ENCODE data around the gene CASP3.
"Not testable (repeated sequence)": the region's sequence is repeated elsewhere in the genome, so short reads cannot be mapped to it uniquely, and the experiment has no call there.

Gene CASP3

DNA sequence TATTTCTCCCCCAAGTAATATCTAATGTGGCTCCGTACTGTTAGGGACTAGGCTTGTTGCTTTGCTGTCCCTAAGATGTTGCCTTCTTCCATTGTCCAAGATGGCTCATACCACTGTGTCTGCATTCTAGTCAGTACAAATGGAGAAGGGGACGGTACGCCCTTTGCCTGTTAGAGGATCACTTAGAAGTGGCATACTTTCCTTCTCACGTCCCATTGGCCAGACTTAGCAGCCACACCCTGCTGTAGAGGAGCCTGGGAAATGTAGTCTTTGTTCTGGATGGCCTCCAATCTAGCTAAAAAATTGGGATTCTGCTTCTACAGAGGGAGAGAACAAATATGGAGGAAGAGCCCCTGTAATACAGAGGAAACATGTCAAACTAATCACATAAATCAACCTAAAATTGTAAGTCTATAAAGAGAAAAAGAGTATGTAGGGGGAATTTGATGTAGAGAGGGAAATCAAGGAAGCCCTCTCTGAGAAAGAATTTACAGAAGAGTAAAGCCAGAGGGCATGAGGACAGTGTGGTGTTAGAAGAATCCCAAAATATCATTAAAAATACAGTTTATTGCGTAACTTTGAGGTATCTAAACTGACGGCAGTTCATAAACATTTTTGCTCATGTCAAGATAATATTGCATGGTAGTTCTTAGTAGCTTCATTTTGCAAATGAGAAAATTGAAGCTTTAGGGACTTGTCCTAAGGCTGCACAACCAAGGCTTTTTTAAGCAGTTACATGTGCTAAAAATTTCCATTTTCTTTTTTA lies 15.4 kb upstream of the CASP3 start:
- no peak for DNase-seq (ENCODE audit: low read depth in 2 of 2)

DNA sequence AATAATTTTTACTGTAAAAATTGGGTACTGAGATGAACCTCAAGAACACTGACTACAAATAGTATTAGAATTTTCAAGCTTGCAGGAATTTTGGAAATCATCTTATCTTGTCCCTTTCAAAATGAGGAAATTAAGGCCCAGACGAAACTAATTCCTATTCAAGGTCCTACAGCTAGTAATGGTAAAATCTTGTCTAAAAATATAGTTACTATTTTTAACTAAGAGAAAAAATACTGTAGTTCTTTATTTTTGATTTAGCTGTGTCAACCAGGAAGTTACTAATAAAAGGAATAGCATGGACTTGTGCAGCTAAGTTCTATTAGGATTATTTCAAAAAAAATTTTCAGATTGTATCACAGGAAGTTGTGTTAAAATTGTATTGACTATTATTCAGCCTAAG lies 13.0 kb upstream of the CASP3 start:
- DNase-seq (ENCODE audit: low read depth in 2 of 2), result no peak

DNA sequence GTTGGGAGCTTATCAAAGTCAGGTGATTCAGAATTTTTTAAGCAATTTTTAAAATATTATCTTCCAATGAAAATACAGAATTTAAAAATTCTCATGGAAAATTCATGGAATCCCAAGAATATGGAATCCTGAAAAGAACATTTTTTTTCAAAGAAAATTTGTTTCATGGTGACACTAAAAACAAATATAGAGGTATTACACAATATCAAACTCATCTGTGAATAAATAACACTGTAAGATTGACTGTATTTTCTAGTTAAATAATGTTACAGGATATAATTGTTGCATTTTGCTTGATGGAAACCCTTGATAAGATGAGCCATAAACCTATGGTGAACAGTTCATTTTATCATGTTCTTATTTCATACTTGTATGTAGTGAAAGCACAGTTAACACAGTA lies 11.7 kb upstream of the CASP3 start:
- no peak for DNase-seq (ENCODE audit: low read depth in 2 of 2)

DNA sequence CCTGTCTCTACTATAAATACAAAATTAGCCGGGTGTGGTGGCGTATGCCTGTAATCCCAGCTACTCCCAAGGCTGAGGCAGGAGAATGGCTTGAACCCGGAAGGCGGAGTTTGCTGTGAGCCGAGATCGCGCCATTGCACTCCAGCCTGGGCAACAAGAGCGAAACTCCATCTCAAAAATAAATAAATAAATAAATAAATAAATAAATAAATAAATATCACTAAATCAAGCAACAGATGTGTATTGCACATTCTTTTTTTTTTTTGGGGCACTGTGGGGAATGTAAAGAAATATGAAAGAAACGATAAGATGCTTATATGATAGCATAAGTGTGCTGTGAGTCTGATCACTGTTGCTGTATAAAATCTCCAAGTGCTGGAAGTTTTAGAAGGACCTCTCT lies 8.6 kb upstream of the CASP3 start:
- DNase-seq (ENCODE audit: low read depth in 2 of 2), result not testable (repeated sequence)

DNA sequence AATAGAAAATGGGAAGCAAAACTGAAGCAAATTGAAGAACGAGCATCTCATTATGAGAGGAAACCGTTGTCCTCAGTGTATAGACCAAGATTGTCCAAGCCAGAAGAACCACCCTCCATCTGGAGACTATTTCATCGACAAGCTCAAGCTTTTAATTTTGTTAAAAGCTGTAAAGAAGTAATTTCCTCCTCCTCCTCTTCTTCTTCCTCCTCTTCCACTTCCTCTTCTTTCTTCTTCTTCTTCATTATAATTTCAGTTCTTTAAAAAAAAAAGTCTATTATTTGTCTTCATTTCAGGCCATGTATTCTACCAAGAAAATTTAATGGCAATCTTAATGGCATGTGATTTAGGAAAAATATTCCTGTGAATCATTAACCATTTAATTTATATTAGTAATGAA lies 7.9 kb upstream of the CASP3 start:
- no peak for DNase-seq (ENCODE audit: low read depth in 2 of 2)

DNA sequence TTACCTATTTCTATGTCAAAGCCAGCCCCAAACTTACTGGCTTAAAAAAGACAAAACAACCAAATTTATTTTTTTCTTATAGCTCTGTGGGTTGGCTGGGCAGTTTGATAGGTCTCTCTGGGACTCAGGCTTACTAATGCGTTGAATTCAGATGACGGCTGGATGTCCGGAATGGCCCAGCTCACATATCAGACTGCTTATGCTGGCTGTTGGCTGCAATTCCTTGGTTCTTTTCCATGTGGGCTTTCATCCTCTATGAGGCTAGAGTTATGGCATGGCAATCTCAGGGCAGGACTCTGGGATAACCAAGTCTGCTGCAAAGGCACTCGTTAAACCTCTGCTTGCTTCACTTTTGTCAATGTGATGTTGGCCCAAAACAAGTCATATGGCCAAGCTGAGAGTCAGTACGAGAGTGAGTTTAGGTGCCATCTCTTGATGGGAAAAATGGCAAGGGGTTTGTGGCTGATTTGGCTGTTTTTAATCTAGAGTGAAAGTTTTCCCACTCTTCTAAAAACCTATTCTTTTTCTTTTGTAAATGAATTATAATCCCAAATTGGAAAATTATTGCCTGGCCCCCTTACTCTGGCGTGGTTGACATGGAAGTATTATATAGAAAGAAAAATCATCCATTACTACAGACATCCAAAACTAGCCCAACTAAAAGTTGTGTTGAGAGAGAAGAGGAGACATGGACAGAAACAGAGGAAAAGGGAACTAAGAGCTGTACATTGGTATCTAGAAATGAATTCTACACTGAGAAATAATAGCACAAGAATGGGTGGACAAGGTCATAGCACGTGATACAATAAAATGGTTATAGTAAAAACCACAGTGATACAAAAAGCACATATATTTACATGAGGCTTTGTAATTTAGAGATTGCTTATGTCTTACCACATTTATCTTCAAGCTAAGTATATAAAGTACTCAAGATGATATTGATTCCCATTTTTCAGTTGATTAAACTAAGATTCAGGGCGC lies 6.9 kb upstream of the CASP3 start:
- DNase-seq (ENCODE audit: low read depth in 2 of 2), result no peak

DNA sequence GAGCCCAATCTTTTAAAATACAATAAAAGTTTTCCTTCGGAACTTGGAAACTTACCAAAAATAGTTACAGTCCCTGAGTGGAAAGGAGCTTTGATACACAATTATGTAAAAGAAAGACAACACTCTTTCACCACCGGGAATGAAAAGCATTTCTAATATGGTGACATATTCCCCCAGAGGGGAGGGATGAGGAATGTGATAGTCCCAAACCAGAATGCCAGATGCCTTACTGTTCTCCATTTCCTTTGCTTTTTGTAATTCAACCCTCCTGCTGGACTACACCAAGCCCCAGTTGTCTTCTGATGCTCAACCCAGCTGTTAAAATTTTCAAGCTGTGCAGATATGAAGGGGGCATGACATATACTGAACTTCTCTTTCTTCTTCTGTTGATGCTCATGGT lies 4.4 kb upstream of the CASP3 start:
- no peak for DNase-seq (ENCODE audit: low read depth in 2 of 2)

DNA sequence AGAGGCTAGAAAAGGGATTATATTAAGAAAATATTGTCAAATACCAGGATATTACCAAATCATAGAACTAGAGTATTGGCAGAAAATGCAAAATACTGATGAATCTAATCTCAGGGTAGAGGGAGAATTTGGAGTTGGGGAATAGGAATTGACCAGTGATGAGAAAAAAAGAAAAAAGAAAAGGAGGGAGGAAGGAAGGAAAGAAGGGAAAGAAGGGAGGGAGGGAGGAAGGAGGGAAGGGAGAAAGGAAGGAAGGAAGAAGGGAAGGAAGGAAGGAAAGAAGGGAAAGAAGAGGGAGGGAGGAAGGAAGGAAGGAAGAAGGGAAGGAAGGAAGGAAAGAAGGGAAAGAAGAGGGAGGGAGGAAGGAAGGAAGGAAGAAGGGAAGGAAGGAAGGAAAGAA lies 3.4 kb upstream of the CASP3 start:
- DNase-seq (ENCODE audit: low read depth in 2 of 2), result not testable (repeated sequence)

DNA sequence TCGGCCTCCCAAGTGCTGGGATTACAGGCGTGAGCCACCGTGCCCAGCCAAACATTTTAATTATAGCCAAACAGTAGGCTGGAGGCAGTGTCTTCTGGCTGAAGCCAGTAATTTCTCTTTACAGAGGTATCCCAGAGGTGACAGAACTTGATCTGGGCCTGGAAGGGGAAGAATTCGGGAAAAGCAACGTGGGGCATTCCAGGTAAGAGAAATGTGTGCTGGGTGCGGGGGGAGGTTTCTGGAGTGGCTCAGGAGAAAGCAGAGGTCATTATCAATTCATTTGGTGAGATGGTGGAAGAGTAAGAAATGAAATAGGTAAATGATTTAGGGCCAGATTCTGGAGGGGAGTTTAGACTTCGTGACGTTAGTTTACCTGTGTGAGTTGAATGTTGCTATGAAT lies 2.7 kb upstream of the CASP3 start:
- DNase-seq (ENCODE audit: low read depth in 2 of 2), result no peak

DNA sequence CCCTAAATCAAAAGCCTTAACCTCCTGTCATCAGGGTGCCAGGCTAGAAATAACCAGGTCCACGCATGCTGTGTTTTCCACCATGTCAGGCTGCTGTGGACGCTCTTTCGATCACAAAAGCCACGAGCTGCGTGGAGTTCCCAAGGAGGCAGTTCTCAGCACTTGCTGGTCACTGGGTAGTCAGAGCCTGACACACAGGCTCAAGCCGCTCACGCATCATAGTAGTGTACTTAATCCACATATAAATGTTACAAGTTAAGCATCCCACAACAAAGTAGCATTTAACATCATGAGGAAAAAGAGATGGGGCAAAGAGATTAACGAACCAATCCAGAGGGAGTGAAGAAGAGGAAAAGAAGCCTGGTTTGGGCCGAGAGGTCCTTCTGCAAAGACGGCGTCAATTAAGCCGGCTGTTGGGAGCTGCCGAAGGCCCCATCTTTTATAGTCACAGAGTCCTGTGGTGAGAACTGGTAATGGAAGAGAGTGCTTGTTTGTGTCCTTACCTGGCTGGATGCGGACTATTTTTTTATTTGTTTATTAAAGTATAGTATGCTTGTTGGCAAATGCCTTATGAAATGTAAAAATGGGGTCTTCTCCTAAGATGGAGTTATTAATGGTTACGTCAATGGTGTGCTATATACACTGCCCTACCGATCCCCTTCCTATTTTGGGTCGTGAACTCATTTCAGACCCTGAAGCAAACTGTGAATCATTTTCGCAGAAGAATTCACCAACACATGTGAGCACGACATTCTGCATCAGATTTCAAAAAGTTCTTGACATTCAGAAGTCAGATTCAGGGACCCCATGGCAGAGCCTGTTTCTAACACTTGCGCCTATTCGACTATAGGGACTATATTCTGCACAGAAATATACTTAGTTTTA lies 966 bp upstream of the CASP3 start:
- DNase-seq (ENCODE audit: low read depth in 2 of 2), result peak in 1 of 2 donors; percentile 9

DNA sequence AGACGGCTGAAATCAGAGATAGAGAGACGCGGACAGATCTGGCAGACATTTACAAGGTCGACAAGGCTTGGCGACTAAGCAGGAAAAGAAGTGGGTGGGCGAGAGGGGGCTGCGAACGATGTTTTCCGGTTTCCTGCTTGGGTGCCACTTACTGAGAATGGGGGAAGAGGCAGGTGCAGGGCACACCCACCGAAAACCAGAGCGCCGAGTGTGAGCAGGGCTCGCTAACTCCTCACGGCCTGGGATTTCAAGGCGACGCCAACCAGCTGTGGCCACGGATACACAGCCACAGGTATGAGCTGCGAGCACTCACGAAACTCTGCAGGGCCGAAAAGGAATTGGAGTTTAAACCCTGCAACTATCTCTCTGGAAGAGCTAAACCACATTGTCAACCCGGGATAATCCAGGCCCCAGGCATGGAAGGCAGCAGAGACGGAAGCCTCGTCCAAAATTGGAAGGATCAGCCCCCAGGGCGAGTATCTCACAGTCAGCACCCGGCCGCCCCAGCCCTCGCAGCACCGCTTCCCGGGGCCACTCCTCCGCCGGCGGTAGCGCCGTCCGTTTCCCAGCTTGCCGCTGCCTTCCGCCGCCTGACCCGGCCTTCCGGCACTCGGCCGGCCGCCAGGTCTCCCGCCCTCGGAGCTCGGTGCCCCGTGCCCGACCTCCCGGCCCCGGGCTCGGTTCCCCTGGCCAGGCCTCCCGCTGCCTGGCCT lies 778 bp downstream of the CASP3 start:
- peak; percentile 25 to 32 for DNase-seq (ENCODE audit: low read depth in 2 of 2)

DNA sequence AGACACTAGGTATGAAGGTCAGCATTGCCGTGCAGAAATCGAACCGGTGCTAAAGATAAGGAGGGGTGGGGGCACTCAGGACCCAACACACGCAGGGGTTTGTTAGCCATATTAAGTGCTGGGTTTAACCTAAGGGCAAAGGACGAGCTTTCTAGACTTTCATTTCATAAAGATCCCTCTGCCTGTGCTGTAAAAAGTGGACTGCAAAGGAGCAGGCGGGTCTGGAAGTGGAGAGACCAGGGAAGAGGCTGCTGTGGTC lies 1.3 kb downstream of the CASP3 start:
- DNase-seq (ENCODE audit: low read depth in 2 of 2), result no peak

DNA sequence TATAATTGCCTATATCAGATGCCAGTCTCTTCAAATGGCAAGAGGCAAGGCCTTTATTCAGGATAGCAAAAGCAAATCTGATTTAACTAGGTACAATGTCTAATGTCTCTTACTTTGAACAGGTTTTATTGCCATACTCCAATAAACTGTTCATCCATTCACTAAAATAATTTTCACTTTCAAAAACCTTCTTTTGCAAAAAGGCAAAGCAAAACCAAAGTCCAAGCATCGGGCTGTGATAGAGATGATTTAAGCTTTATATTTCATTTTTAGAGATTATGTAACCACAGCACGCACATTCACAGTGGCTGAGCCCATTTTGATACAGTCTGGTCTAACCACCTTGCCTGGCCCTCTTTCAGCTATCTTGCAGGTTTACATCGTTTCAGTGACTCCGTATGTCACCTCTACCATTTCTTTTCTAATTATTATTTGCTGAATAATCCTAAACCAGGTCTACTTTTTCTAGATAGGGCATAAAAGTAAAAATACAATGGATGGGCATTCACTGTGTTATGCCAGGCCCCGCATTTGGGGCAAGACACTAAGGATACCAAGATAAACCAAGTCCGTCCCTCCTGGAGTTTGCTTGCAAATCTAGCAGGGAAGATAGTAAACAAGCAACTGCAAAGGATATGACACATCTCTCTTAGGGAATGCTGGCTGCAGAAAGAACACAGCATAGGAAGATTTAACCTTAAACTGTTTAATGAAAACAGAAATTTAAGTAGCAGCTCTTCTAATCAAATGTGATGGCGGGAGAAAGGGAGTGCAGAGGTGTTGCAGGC lies 1.8 kb downstream of the CASP3 start:
- DNase-seq (ENCODE audit: low read depth in 2 of 2), result no peak

DNA sequence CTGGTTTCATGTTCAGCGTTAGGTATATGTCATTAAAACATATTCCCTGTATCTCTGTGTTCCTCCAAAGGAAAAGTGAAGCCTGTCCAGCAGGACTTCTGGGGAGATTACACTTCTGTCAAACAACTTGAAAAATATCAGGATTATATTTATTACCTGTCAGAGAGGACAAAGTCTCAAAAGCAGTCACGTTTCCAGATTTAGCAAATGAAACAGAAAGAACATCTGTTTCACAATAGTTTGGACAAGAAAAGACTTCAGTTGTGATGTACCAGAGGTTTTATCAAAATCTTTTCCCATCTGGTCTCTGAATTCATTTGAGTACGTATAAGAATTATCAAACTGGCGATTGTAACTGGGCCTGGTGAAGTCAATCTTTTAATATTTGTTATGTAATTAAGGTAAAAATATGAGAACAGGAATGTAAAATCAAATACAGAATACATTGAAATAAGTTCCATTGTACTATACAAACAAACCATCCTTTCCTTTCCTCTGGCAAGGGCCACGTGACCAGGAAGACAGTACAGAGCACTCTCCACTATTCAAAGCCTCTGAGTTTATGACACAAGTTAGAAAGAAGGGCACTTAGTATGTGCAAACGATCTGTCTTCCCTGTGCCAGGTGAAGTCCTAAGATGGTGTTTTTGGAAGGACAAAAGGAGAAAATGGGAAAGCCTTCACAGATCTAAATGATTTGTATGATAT lies 3.2 kb downstream of the CASP3 start:
- DNase-seq (ENCODE audit: low read depth in 2 of 2), result no peak

DNA sequence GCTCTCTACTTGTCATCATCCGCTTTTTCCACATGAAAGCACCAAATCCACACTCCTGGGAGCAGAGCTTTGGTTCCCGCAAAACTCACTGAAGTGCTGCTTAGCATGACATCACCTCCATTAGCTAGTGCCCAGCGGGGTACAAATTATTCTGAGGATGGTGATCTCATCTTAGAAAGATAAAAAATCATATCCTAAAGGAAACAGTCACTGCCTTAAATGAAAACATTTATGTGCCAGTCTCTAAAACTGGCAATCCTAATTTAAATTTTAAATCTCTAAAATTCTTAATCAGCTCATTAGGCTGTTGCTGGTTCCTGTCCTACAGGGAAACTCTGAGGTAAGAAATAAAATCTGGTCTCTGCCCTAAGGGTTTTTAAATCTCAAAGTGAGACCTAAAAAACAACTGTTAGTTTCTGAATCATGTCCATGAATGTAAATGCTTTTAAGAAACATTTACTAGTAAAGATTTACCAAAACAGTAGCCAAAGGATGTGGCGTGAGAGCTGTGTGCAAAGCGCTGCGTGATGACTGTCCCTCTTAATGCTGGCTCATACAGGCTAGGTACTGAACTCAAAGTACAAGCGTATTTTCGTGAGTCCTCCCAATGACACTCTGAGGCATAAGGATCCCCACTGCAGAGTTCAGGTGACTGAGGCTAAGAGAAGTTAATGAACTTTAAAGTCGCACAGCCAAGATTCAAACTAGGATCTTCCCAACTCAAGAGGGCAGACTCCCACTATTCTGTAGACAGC lies 4.5 kb downstream of the CASP3 start:
- DNase-seq (ENCODE audit: low read depth in 2 of 2), result no peak

DNA sequence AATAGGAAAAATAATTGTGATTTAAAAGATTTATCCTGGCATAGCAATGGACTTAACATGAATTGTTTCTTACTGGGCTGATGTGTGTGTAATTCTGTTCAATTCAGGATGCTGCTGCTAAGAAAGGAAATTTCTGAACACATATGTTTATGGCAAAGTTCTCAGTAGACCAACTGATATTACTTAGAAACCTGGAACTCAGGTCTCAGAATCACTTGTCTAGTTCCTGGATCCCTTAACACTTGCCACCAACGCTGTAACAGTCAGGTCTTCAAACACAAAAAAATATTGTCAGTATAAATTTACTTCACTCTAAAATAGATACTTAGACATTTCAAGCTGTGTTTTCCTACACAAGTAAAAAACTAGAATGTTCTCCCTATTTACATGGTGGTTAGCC lies 5.5 kb downstream of the CASP3 start:
- DNase-seq (ENCODE audit: low read depth in 2 of 2), result no peak

DNA sequence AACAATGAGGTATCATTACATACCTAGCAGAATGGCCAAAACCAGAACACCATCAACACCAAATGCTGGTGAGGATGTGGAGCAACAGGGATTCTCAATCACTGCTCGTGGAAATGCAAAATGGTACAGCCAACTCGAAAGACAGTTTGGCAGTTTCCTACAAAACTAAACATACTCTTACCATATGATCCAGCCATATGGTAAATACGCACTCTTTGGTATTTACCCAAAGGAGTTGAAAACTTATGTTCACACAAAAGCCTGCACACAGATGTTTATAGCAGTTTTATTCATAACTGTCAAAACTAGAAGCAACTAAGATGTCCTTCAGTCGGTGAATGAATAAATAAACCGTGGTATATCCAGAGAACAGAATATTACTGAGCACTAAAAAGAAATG lies 7.8 kb downstream of the CASP3 start:
- DNase-seq (ENCODE audit: low read depth in 2 of 2), result no peak

DNA sequence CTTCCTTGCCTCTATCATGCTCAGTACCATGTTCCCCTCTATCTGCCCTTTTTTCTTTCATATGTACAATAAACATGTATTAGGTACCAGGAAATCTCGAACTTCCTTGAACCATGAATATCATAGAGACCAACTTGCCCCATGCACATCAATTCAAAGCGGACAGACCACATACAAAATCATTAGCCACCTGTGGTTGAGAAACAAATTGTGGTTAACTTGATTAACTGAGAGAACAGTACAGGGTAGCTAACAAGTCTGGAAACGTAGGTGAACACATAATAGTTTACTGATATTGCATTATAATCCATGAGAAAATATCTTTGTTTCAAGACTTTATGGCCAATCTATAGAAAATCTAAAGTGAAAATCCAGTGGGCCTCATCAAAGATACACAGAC lies 8.2 kb downstream of the CASP3 start:
- DNase-seq (ENCODE audit: low read depth in 2 of 2), result no peak

DNA sequence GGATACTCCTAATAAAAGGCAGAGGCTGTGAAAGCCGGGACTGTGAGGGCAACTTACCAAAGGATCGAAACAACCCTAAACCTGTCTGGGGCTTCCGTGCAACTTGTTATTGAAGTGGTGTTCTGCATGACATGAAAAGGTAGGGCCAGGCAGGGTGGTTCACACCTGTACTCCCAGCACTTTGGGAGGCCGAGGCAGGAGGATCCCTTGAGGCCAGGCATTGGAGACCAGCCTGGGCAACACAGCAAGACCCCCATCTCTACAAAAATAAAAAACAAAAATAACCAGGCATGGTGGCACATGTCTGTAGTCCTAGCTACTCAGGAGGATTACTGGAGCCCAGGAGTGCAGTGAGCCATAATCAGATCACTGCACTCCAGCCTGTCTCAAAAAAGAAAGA lies 12.3 kb downstream of the CASP3 start:
- DNase-seq (ENCODE audit: low read depth in 2 of 2), result no peak

Data from stimulated activated CD4-positive, alpha-beta T cell treated with anti-CD3 and anti-CD28 coated beads, Interleukin-1b, Interleukin-23, amount 100 ng/mL, for 4 hours (primary cell).